A549 (cell line): Measurements from ENCODE around the gene KNDC1. TPM values are rescaled to one million over a fixed set of nuclear protein-coding genes. Genes with fewer than 3 reads are reported as not detected.

ENCODE experiments used
- ATAC-seq, 2 experiments: fragments of 200-7000 bp in 1 of 2; fragments of >200 bp in 1 of 2; cut with Nextera tagmentation in 1 of 2; cut with Tn5 transposase in 1 of 2; 3 replicates each; pipeline versions ENCODE4 v1.8.0 to v1.9.1; 2018 to 2020; ENCODE audit warnings: mild to moderate bottlenecking in 1 of 2, moderate library complexity in 1 of 2
- CTCF ChIA-PET: fragments of 300-600 bp; sonication (Branson Sonifier 250); formaldehyde crosslinking; extraction: SDS; loops from one replicate; lab custom pipeline; 2021; ENCODE audit warnings: antibody characterized with exemption, inconsistent platforms; lab: Yijun Ruan, JAX
- POLR2A ChIA-PET: fragments of 350-600 bp; formaldehyde crosslinking; extraction: SDS; loops from one replicate; lab custom pipeline; 2021; ENCODE audit warnings: antibody characterized with exemption, inconsistent platforms; lab: Yijun Ruan, JAX
- DNase-seq, 2 experiments: peaks; one replicate each; pipeline versions ENCODE4 v3.0.0 to v3.0.0-alpha.2; 2011 to 2016; ENCODE audit warnings: low read depth in 1 of 2, low spot score in 1 of 2
- FAIRE-seq: peaks from 2 replicates; lab custom pipeline; 2011; peaks lifted over from hg19 to GRCh38; lab: Jason Lieb, UNC
- H3K27ac ChIP-seq, 2 experiments: fragments of >200 bp; sonication (Bioruptor Twin); formaldehyde crosslinking; 3 replicates each; pipeline ENCODE4 v1.5.1; 2016 to 2017
- H3K4me1 ChIP-seq: fragments of >200 bp; sonication (Bioruptor Twin); formaldehyde crosslinking; 3 replicates; pipeline ENCODE4 v1.6.1; 2016
- H3K4me2 ChIP-seq: fragments of >200 bp; sonication (Bioruptor Twin); formaldehyde crosslinking; 3 replicates; pipeline ENCODE4 v1.6.1; 2016
- H3K4me3 ChIP-seq: fragments of >200 bp; sonication (Bioruptor Twin); formaldehyde crosslinking; 3 replicates; pipeline ENCODE4 v1.5.1; 2016
- H3K9me3 ChIP-seq: fragments of >200 bp; sonication (Bioruptor Twin); formaldehyde crosslinking; 3 replicates; pipeline ENCODE4 v1.6.1; 2016
- CHD4 ChIP-seq: fragments of 200-600 bp; sonication (generic); IDR thresholded peaks from 2 replicates; pipeline ENCODE4 v1.6.1; 2016; ENCODE audit warnings: antibody characterized with exemption, mild to moderate bottlenecking, borderline replicate concordance
- EHF ChIP-seq: fragments of 250-450 bp; sonication (Bioruptor Pico); IDR thresholded peaks from 2 replicates; pipeline ENCODE4 v1.5.0; 2020; ENCODE audit warnings: mild to moderate bottlenecking
- EP300 ChIP-seq, 2 experiments: fragments of >200 bp; sonication (Bioruptor Twin); formaldehyde crosslinking; IDR thresholded peaks; 2 replicates in 1 of 2; 3 replicates in 1 of 2; pipeline ENCODE4 v1.6.1; 2016 to 2017
- FOSL2 ChIP-seq, 2 experiments: fragments of 450-650 bp in 1 of 2; fragments of >200 bp in 1 of 2; sonication (Bioruptor Twin) in 1 of 2; formaldehyde crosslinking; IDR thresholded peaks; 2 replicates each; pipeline versions ENCODE4 v1.5.0 to v1.6.1; 2016 to 2020; ENCODE audit warnings: mild to moderate bottlenecking in 1 of 2, moderate library complexity in 1 of 2
- FOXS1 ChIP-seq: fragments of 250-450 bp; sonication (Bioruptor Pico); IDR thresholded peaks from 2 replicates; pipeline ENCODE4 v1.5.0; 2020; ENCODE audit warnings: mild to moderate bottlenecking, moderate library complexity
- HES2 ChIP-seq: fragments of >200 bp; sonication (Bioruptor Twin); formaldehyde crosslinking; IDR thresholded peaks from 2 replicates; pipeline ENCODE4 v1.6.1; 2016
- KDM1A ChIP-seq: fragments of 200-600 bp; sonication (generic); IDR thresholded peaks from 2 replicates; pipeline ENCODE4 v1.6.1; 2016; ENCODE audit warnings: low read depth, mild to moderate bottlenecking
- MAZ ChIP-seq: fragments of 150-350 bp; IDR thresholded peaks from 2 replicates; pipeline ENCODE4 v1.6.1; 2014; ENCODE audit warnings: antibody characterized with exemption, low read depth, low read length, borderline replicate concordance
- NFE2L2 ChIP-seq: fragments of 150-350 bp; conservative IDR thresholded peaks from 2 replicates; pipeline ENCODE4 v1.6.1; 2014; ENCODE audit warnings: low read length
- POLR2A ChIP-seq: IDR thresholded peaks from 2 replicates; pipeline ENCODE4 v1.6.1; 2012; ENCODE audit warnings: mild to moderate bottlenecking, low read length
- RFX5 ChIP-seq: fragments of 450-650 bp; IDR thresholded peaks from 2 replicates; pipeline ENCODE4 v1.7.1; 2014; ENCODE audit warnings: antibody characterized with exemption, mild to moderate bottlenecking, moderate library complexity
- SMC3 ChIP-seq: fragments of >200 bp; sonication (Bioruptor Twin); formaldehyde crosslinking; IDR thresholded peaks from 3 replicates; pipeline ENCODE4 v1.6.1; 2018; ENCODE audit warnings: inconsistent platforms
- TP53 ChIP-seq: fragments of 250-450 bp; sonication (Bioruptor Pico); IDR thresholded peaks from 2 replicates; pipeline ENCODE4 v1.5.0; 2021; ENCODE audit warnings: mild to moderate bottlenecking, moderate library complexity
- ZFP36 ChIP-seq: fragments of 450-650 bp; IDR thresholded peaks from 2 replicates; pipeline ENCODE4 v1.6.1; 2014; ENCODE audit warnings: borderline replicate concordance; ENCODE audit not compliant: partially characterized antibody
- ZSCAN20 ChIP-seq: fragments of 250-450 bp; sonication (Bioruptor Pico); IDR thresholded peaks from 2 replicates; pipeline ENCODE4 v1.8.0; 2022; ENCODE audit warnings: mild to moderate bottlenecking, moderate library complexity
- WGBS: methylation state at CpG from one replicate; pipeline ENCODE4 v1.1.6; 2017; ENCODE audit errors: missing lambda C conversion rate; 5-methylcytosine and 5-hydroxymethylcytosine counted together
- polyA plus RNA-seq, 4 experiments: library from polyadenylated mRNA; depleted of rRNA in 3 of 4; stranded (reverse); fragments of >200 nt; fragmentation: RNase III in 1 of 4; extraction: RNeasy Plus Mini Kit Qiagen cat#74134 plus additional on column Dnase treatment in 1 of 4; gene quantifications; 2 replicates in 3 of 4; 3 replicates in 1 of 4; pipeline ENCODE4 v1.2.3, GENCODE V29; 2011 to 2017
- TF ChIP-seq, protein P1 (sequence below): fragments of 200-600 bp; sonication (generic); IDR thresholded peaks from 2 replicates; pipeline ENCODE4 v1.6.1; 2016; ENCODE audit warnings: antibody characterized with exemption, mild to moderate bottlenecking, moderate library complexity
- TF ChIP-seq, protein P2 (sequence below): fragments of 250-450 bp; sonication (Bioruptor Pico); IDR thresholded peaks from 2 replicates; pipeline ENCODE4 v1.5.0; 2020; ENCODE audit warnings: low read depth, mild to moderate bottlenecking, moderate library complexity
- TF ChIP-seq, protein P3 (sequence below): fragments of 250-450 bp; sonication (Bioruptor Pico); IDR thresholded peaks from 2 replicates; pipeline ENCODE4 v1.5.0; 2021; ENCODE audit warnings: mild to moderate bottlenecking, moderate library complexity, borderline replicate concordance

Gene KNDC1
- polyA plus RNA-seq, 2 of the 4 experiments (the other 2 are of a cell fraction): 0.56 to 0.63 TPM

- TF ChIP-seq, protein P1, sequence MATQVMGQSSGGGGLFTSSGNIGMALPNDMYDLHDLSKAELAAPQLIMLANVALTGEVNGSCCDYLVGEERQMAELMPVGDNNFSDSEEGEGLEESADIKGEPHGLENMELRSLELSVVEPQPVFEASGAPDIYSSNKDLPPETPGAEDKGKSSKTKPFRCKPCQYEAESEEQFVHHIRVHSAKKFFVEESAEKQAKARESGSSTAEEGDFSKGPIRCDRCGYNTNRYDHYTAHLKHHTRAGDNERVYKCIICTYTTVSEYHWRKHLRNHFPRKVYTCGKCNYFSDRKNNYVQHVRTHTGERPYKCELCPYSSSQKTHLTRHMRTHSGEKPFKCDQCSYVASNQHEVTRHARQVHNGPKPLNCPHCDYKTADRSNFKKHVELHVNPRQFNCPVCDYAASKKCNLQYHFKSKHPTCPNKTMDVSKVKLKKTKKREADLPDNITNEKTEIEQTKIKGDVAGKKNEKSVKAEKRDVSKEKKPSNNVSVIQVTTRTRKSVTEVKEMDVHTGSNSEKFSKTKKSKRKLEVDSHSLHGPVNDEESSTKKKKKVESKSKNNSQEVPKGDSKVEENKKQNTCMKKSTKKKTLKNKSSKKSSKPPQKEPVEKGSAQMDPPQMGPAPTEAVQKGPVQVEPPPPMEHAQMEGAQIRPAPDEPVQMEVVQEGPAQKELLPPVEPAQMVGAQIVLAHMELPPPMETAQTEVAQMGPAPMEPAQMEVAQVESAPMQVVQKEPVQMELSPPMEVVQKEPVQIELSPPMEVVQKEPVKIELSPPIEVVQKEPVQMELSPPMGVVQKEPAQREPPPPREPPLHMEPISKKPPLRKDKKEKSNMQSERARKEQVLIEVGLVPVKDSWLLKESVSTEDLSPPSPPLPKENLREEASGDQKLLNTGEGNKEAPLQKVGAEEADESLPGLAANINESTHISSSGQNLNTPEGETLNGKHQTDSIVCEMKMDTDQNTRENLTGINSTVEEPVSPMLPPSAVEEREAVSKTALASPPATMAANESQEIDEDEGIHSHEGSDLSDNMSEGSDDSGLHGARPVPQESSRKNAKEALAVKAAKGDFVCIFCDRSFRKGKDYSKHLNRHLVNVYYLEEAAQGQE: no peak
- no peak for TF ChIP-seq SMC3
- TF ChIP-seq HES2: no peak
- no peak for TF ChIP-seq RFX5
- TF ChIP-seq TP53 (CRISPR knock-in tag): no peak
- TF ChIP-seq ZSCAN20 (CRISPR knock-in tag): no peak
- no peak for TF ChIP-seq FOSL2 (IDR thresholded peaks at IDR 0.05)
- TF ChIP-seq FOSL2 (CRISPR knock-in tag; IDR thresholded peaks at IDR 0.05): no peak
- no peak for TF ChIP-seq EHF
Observed at GRCh38 chr10:133252223-133252552, 92.2 kb downstream of the KNDC1 start (continued).

DNA sequence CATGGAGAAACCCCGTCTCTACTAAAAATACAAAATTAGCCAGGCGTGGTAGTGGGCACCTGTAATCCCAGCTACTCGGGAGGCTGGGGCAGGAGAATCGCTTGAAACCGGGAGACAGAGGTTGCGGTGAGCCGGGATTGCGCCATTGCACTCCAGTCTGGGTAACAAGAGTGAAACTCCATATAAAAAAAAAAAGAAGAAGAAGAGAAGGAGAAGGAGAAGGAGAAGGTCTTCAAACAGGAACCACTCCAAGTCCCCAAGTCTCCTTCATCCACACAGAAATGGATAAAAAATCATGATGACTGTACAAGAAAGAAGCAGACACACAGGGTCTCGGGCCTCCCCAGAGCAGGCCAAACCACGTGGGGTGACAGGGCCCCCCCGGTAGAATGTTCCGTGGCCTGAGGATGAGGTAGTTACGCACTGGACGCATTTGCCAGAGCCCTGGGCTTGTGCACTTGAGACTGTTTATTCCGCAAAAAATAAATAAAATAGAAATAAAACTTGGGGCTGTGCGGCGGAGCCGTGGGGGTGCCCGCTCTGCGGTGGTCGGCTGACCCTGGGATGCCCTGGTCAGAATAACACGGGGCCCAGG lies 93.4 kb downstream of the KNDC1 start:
- WGBS: 80% methylated on average over 22 of the region's 22 CpGs
- CTCF ChIA-PET: interaction anchor here (4.6 kb wide), 1 partner anchor 8 kb away, joined by 39 read pairs; no protein-coding TSS in a partner anchor
- FAIRE-seq: no peak

DNA sequence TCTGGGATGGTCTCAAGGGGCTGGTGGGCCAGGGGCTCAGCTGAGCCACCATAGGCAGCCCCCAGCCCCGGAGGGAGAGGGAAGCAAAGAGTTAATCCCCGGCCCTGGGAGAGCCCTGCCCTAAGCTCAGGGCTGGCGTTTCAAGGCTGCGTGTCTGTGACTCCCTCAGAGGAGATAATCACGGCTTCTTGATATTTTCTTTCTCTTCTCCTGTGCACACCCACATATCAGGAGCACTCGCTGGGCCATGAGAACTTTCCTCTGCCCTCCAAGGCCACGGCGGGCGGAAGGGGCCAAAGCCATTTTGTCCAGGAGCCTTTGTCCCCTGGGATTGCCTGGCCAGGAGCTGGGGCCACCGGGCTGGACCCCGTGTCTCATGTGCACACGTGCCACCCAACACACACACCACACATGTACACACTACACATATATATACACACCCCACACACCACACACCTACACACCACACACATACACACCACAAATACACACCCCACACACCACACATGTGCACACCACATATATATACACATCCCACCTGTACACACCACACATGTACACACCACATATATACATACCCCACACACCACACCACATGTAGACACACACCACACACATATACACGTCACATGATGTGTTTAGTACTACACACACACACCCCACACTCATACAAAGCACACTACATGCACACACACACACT lies 94.6 kb downstream of the KNDC1 start:
- Histone ChIP-seq H3K27ac (no peak overlapping the region), H3K9me3 (no peaks in the 10 kb centered on the region), H3K4me2 (no peak overlapping the region), H3K4me3 (no peak overlapping the region), H3K4me1 (peaks cover 24% of the 10 kb centered on the region)
- ATAC-seq (no peak), FAIRE-seq (no peak), DNase-seq (no peak)
- ChIA-PET POLR2A (no interaction called here), CTCF (interaction anchor here (4.6 kb wide), 1 partner anchor 9 kb away, joined by 39 read pairs; no protein-coding TSS in a partner anchor)
- WGBS: 69% methylated on average over 13 of the region's 13 CpGs
- TF ChIP-seq, protein P2, sequence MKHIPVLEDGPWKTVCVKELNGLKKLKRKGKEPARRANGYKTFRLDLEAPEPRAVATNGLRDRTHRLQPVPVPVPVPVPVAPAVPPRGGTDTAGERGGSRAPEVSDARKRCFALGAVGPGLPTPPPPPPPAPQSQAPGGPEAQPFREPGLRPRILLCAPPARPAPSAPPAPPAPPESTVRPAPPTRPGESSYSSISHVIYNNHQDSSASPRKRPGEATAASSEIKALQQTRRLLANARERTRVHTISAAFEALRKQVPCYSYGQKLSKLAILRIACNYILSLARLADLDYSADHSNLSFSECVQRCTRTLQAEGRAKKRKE: no peak
- TF ChIP-seq KDM1A (no peak), MAZ (no peak), POLR2A (no peak), FOXS1 (no peak), SMC3 (no peak)
- TF ChIP-seq, protein P3, sequence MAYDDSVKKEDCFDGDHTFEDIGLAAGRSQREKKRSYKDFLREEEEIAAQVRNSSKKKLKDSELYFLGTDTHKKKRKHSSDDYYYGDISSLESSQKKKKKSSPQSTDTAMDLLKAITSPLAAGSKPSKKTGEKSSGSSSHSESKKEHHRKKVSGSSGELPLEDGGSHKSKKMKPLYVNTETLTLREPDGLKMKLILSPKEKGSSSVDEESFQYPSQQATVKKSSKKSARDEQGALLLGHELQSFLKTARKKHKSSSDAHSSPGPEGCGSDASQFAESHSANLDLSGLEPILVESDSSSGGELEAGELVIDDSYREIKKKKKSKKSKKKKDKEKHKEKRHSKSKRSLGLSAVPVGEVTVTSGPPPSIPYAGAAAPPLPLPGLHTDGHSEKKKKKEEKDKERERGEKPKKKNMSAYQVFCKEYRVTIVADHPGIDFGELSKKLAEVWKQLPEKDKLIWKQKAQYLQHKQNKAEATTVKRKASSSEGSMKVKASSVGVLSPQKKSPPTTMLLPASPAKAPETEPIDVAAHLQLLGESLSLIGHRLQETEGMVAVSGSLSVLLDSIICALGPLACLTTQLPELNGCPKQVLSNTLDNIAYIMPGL: no peak

More for the DNA sequence above, 93.4 kb downstream of the KNDC1 start:
- DNase-seq (no peak), ATAC-seq (no peak)
- Histone ChIP-seq H3K4me1 (peaks cover 12% of the 10 kb centered on the region), H3K4me2 (no peak overlapping the region), H3K9me3 (no peaks in the 10 kb centered on the region), H3K4me3 (no peak overlapping the region), H3K27ac (no peak overlapping the region)
- TF ChIP-seq ZFP36 (no peak), NFE2L2 (no peak), CHD4 (no peak), HES2 (no peak), EP300 (IDR thresholded peaks at IDR 0.05) (no peak)
- POLR2A ChIA-PET: no interaction called here
